Stimulated activated effector memory CD8-positive, alpha-beta T cell treated with anti-CD3 and anti-CD28 coated beads, Interleukin-12 subunit alpha, Interleukin-12 subunit beta, amount 100 ng/mL, for 72 hours (primary cell): ENCODE measurements around the gene P4HA3.
A peak's percentile ranks its signal among the peaks of the same experiment; 100 is the strongest.
"Not testable (repeated sequence)": the region's sequence is repeated elsewhere in the genome, so short reads cannot be mapped to it uniquely, and the experiment has no call there.

Source experiments
- ATAC-seq: fragments of 150-1000 bp; cut with Tn5 transposase; 2 replicates; pipeline ENCODE4 v1.10.0; 2021
- DNase-seq, 2 donors: peaks; one replicate each; pipeline ENCODE4 v3.0.0; 2021 to 2022; ENCODE audit warnings: low spot score in 2 of 2
- H3K27ac Mint-ChIP-seq: one replicate; pipeline ENCODE4 v1.8.0; 2022; ENCODE audit warnings: mild to moderate bottlenecking, mixed read lengths
- H3K36me3 Mint-ChIP-seq: one replicate; pipeline ENCODE4 v1.8.0; 2022; ENCODE audit warnings: mild to moderate bottlenecking, mixed read lengths
- H3K4me1 Mint-ChIP-seq: one replicate; pipeline ENCODE4 v1.8.0; 2022; ENCODE audit warnings: mixed read lengths
- H3K4me3 Mint-ChIP-seq: one replicate; pipeline ENCODE4 v1.8.0; 2022; ENCODE audit warnings: mild to moderate bottlenecking, mixed read lengths
- H3K9me3 Mint-ChIP-seq: one replicate; pipeline ENCODE4 v1.8.0; 2022; ENCODE audit warnings: mixed read lengths

Gene P4HA3

GRCh38 chr11:74311352-74311926 lies at the start of gene P4HA3:
Gene P4HA3, minus strand, starts transcription at chr11:74311640. Its CDS starts 29 bp downstream, at chr11:74311611.
- H3K9me3 Mint-ChIP-seq: peaks cover 3% of the 10 kb centered on the region
- ATAC-seq (peak; percentile 87), DNase-seq (peak; percentile 20 to 66)
- H3K27ac Mint-ChIP-seq: no peak within 1 kb of the TSS
- peak within 1 kb of the TSS; percentile 57 for H3K4me3 Mint-ChIP-seq
- peaks cover 6% of the 10 kb centered on the region for H3K4me1 Mint-ChIP-seq
- no peaks in the 10 kb centered on the region for H3K36me3 Mint-ChIP-seq

- Mint-ChIP-seq H3K36me3 (peaks cover 15% of the 10 kb centered on the region), H3K4me1 (peaks cover 8% of the 10 kb centered on the region), H3K4me3 (no peak overlapping the region), H3K27ac (no peak overlapping the region), H3K9me3 (no peaks in the 10 kb centered on the region)
- ATAC-seq: no peak
- no peak for DNase-seq
These were observed 46.0 kb upstream of the P4HA3 start for GRCh38 chr11:74357449-74357848.

GRCh38 chr11:74355626-74356025 lies 44.2 kb upstream of the P4HA3 start:
- Mint-ChIP-seq H3K27ac (no peak overlapping the region), H3K4me3 (no peak overlapping the region), H3K4me1 (peaks cover 8% of the 10 kb centered on the region), H3K36me3 (peaks cover 8% of the 10 kb centered on the region), H3K9me3 (no peaks in the 10 kb centered on the region)
- ATAC-seq (no peak), DNase-seq (no peak)

- Mint-ChIP-seq H3K36me3 (peaks cover 8% of the 10 kb centered on the region), H3K4me3 (no peak overlapping the region), H3K4me1 (peaks cover 8% of the 10 kb centered on the region), H3K9me3 (no peaks in the 10 kb centered on the region), H3K27ac (no peak overlapping the region)
- ATAC-seq (no peak), DNase-seq (no peak)
These were observed 42.6 kb upstream of the P4HA3 start for GRCh38 chr11:74354036-74354435.

DNA sequence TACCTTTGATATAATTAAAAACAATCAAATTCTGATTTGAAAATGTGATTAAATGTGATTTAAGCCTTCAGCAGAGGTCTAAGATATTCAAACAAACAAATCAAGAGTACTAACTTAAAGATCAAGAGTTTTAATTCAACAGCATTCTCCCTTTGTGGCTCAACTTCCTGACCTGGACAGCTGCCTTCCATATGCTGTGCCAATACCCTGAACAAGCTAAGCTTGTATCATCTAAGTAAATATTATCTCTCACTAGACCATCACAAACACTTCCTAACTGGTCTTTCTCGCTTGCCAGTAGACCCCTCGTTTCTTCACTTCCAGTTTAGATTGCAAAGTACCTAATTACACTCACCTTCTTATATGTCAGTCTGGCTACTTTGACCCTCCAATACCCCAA lies 35.9 kb upstream of the P4HA3 start:
- DNase-seq: no peak
- peaks cover 19% of the 10 kb centered on the region for H3K36me3 Mint-ChIP-seq
- no peak overlapping the region for H3K4me3 Mint-ChIP-seq
- no peak for ATAC-seq
- H3K4me1 Mint-ChIP-seq: no peaks in the 10 kb centered on the region
- H3K27ac Mint-ChIP-seq: no peak overlapping the region
- no peaks in the 10 kb centered on the region for H3K9me3 Mint-ChIP-seq

- peaks cover 31% of the 10 kb centered on the region for H3K36me3 Mint-ChIP-seq
- no peaks in the 10 kb centered on the region for H3K9me3 Mint-ChIP-seq
- H3K27ac Mint-ChIP-seq: no peak overlapping the region
- no peak overlapping the region for H3K4me3 Mint-ChIP-seq
- ATAC-seq (no peak), DNase-seq (no peak)
- no peaks in the 10 kb centered on the region for H3K4me1 Mint-ChIP-seq
These were observed 34.0 kb upstream of the P4HA3 start for GRCh38 chr11:74345420-74345819.

DNA sequence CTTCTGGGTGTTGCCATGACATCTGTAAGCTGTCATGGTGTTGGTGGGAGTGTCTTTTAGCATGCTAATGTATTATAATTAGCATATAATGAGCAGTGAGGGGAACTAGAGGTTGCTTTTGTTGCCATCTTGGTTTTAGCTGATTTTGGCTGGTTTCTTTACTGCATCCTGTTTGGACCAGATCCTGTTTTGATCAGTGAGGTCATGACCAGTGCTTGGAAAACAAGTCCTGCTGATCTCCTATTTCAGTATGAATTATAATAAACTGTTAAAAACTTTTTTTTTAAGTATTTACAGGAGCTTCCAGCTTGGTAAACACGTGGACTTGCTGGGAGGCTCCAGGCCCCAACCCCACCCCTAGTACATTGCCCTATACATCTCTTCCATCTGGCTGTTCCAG lies 30.5 kb upstream of the P4HA3 start:
- no peak overlapping the region for H3K27ac Mint-ChIP-seq
- DNase-seq (no peak), ATAC-seq (no peak)
- H3K4me1 Mint-ChIP-seq: no peaks in the 10 kb centered on the region
- H3K9me3 Mint-ChIP-seq: no peaks in the 10 kb centered on the region
- peaks cover 31% of the 10 kb centered on the region for H3K36me3 Mint-ChIP-seq
- no peak overlapping the region for H3K4me3 Mint-ChIP-seq

DNA sequence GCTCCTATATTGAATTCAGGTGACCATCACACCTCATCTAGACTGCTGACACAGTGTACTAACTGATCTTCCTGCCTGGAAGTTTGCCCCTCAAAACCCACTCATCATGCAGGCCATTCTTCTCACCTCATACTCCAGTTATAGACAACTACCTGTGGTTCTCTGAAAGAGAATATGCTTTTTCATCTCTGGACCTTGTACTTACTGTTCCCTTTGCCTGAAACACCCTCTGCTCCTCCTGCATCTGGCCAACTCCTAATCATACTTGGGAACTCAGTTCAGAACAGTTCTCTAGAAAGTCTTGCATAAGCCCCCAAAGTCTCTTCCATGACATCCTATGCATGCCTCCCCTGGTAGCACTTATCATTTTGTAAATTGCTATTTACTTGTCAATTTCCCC lies 28.2 kb upstream of the P4HA3 start:
- no peak for ATAC-seq

DNA sequence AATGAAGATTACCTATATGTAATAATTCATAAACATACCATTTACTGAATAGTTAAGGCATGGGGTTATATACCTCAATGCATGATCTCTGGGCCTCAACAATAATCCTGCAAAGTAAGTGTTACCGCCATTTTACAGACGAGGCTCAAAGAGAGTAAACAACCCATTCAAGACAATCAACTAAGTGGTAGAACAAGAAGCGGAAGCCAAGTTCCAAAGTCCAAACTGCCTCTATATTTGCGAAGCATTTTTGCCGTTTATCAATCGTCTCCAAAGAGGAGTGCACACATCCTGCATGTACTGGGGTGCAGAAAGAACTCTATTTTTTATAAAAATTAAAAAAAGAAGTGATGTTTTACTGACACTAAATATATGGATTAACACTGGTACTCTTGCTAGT lies 27.5 kb upstream of the P4HA3 start:
- Mint-ChIP-seq H3K4me1 (no peaks in the 10 kb centered on the region), H3K4me3 (no peak overlapping the region), H3K9me3 (no peaks in the 10 kb centered on the region), H3K27ac (no peak overlapping the region), H3K36me3 (peaks cover 22% of the 10 kb centered on the region)
- DNase-seq (no peak), ATAC-seq (no peak)

More for the DNA sequence above, 28.2 kb upstream of the P4HA3 start:
- Mint-ChIP-seq H3K4me3 (no peak overlapping the region), H3K9me3 (no peaks in the 10 kb centered on the region), H3K4me1 (no peaks in the 10 kb centered on the region), H3K27ac (no peak overlapping the region), H3K36me3 (peaks cover 27% of the 10 kb centered on the region)
- no peak for DNase-seq

DNA sequence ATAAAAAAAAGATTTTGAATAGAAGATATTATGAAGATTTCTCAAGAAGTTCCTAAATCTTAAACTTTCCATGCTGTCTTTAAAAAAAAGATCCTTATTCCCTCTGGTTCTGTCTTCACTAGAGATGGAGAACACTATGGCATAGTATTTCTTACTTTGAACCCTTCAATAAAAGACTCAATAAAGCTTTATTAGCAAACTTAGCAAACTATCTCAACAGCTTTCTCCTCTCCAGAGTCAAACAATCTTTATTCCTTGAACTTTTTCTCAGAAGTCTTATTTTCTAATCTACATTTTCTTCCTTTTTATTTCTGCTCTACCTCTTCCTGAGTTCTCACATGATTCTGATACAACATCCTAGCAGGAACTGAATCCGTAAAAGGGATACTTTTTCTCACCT lies 21.8 kb upstream of the P4HA3 start:
- no peak for ATAC-seq
- no peak for DNase-seq
- H3K4me1 Mint-ChIP-seq: no peaks in the 10 kb centered on the region
- H3K27ac Mint-ChIP-seq: no peak overlapping the region
- no peaks in the 10 kb centered on the region for H3K9me3 Mint-ChIP-seq
- no peak overlapping the region for H3K4me3 Mint-ChIP-seq
- H3K36me3 Mint-ChIP-seq: no peaks in the 10 kb centered on the region

GRCh38 chr11:74332291-74332690 lies 20.9 kb upstream of the P4HA3 start:
- H3K4me3 Mint-ChIP-seq: no peak overlapping the region
- no peaks in the 10 kb centered on the region for H3K4me1 Mint-ChIP-seq
- DNase-seq (no peak), ATAC-seq (no peak)
- H3K9me3 Mint-ChIP-seq: no peaks in the 10 kb centered on the region
- H3K36me3 Mint-ChIP-seq: no peaks in the 10 kb centered on the region
- H3K27ac Mint-ChIP-seq: no peak overlapping the region

- not testable (repeated sequence) for H3K36me3 Mint-ChIP-seq, ATAC-seq, H3K27ac Mint-ChIP-seq, H3K4me3 Mint-ChIP-seq, H3K4me1 Mint-ChIP-seq, H3K9me3 Mint-ChIP-seq, DNase-seq
These were observed 19.6 kb upstream of the P4HA3 start for GRCh38 chr11:74331000-74331399.

- no peaks in the 10 kb centered on the region for H3K36me3 Mint-ChIP-seq
- H3K4me1 Mint-ChIP-seq: no peaks in the 10 kb centered on the region
- peak; percentile 58 for ATAC-seq
- DNase-seq: no peak
- H3K27ac Mint-ChIP-seq: no peak overlapping the region
- H3K4me3 Mint-ChIP-seq: no peak overlapping the region
- no peaks in the 10 kb centered on the region for H3K9me3 Mint-ChIP-seq
These were observed 18.8 kb upstream of the P4HA3 start for GRCh38 chr11:74330075-74330858.

GRCh38 chr11:74327076-74327475 lies 15.6 kb upstream of the P4HA3 start:
- no peak for DNase-seq
- ATAC-seq: no peak
- H3K36me3 Mint-ChIP-seq: no peaks in the 10 kb centered on the region
- H3K9me3 Mint-ChIP-seq: no peaks in the 10 kb centered on the region
- no peak overlapping the region for H3K4me3 Mint-ChIP-seq
- no peaks in the 10 kb centered on the region for H3K4me1 Mint-ChIP-seq
- no peak overlapping the region for H3K27ac Mint-ChIP-seq

GRCh38 chr11:74326665-74327064 lies 15.2 kb upstream of the P4HA3 start:
- H3K4me3 Mint-ChIP-seq: no peak overlapping the region
- no peak for DNase-seq
- H3K4me1 Mint-ChIP-seq: no peaks in the 10 kb centered on the region

More at GRCh38 chr11:74326665-74327064, 15.2 kb upstream of the P4HA3 start:
- no peaks in the 10 kb centered on the region for H3K9me3 Mint-ChIP-seq
- no peak for ATAC-seq
- H3K36me3 Mint-ChIP-seq: no peaks in the 10 kb centered on the region
- no peak overlapping the region for H3K27ac Mint-ChIP-seq
